HEK293T (cell line): ENCODE data around the gene ZNF148.

Experiments
- CTCF ChIA-PET: fragments of 350-600 bp; formaldehyde crosslinking; extraction: SDS; loops from one replicate; lab custom pipeline; 2021; ENCODE audit warnings: antibody characterized with exemption, inconsistent platforms; lab: Yijun Ruan, JAX
- POLR2A ChIA-PET: fragments of 350-600 bp; formaldehyde crosslinking; extraction: SDS; loops from one replicate; lab custom pipeline; 2020; ENCODE audit warnings: antibody characterized with exemption, inconsistent platforms; lab: Yijun Ruan, JAX
- DNase-seq: peaks from one replicate; pipeline ENCODE4 v3.0.0; 2012; ENCODE audit warnings: mixed read lengths; ENCODE audit errors: extremely low spot score
- ARNT ChIP-seq: fragments of 450-650 bp; IDR thresholded peaks from 2 replicates; pipeline ENCODE4 v1.6.1; 2017; ENCODE audit warnings: mild to moderate bottlenecking
- BHLHE40 ChIP-seq: fragments of 450-650 bp; IDR thresholded peaks from 2 replicates; pipeline ENCODE4 v1.6.1; 2016; ENCODE audit warnings: mild to moderate bottlenecking, moderate library complexity, borderline replicate concordance
- CTBP1 ChIP-seq: fragments of 450-650 bp; IDR thresholded peaks from 2 replicates; pipeline ENCODE4 v1.6.1; 2016; ENCODE audit warnings: borderline replicate concordance
- ELF4 ChIP-seq: fragments of 450-650 bp; IDR thresholded peaks from 2 replicates; pipeline ENCODE4 v1.6.1; 2017; ENCODE audit warnings: antibody characterized with exemption
- FOXA1 ChIP-seq: fragments of 450-650 bp; IDR thresholded peaks from 2 replicates; pipeline ENCODE4 v1.6.1; 2016; ENCODE audit warnings: mild to moderate bottlenecking
- FOXK2 ChIP-seq: fragments of 450-650 bp; IDR thresholded peaks from 2 replicates; pipeline ENCODE4 v1.6.1; 2016; ENCODE audit warnings: mild to moderate bottlenecking
- FOXM1 ChIP-seq: fragments of 450-650 bp; IDR thresholded peaks from 2 replicates; pipeline ENCODE4 v1.6.1; 2017; ENCODE audit warnings: mild to moderate bottlenecking, borderline replicate concordance
- HDGF ChIP-seq: fragments of 450-650 bp; IDR thresholded peaks from 2 replicates; pipeline ENCODE4 v1.6.1; 2017; ENCODE audit warnings: antibody characterized with exemption, borderline replicate concordance
- L3MBTL2 ChIP-seq: fragments of 450-650 bp; conservative IDR thresholded peaks from 2 replicates; pipeline ENCODE4 v1.6.1; 2016; ENCODE audit warnings: mild to moderate bottlenecking
- LEF1 ChIP-seq: fragments of 450-650 bp; IDR thresholded peaks from 2 replicates; pipeline ENCODE4 v1.6.1; 2017; ENCODE audit warnings: mild to moderate bottlenecking, borderline replicate concordance
- NFRKB ChIP-seq: fragments of 450-650 bp; IDR thresholded peaks from 2 replicates; pipeline ENCODE4 v1.6.1; 2016; ENCODE audit warnings: mild to moderate bottlenecking, moderate library complexity
- PKNOX1 ChIP-seq: fragments of 450-650 bp; IDR thresholded peaks from 2 replicates; pipeline ENCODE4 v1.6.1; 2016
- SP1 ChIP-seq: fragments of 450-650 bp; IDR thresholded peaks from 2 replicates; pipeline ENCODE4 v1.6.1; 2017
- SUZ12 ChIP-seq: fragments of 450-650 bp; IDR thresholded peaks from 2 replicates; pipeline ENCODE4 v1.6.1; 2016; ENCODE audit warnings: mild to moderate bottlenecking
- TARDBP ChIP-seq: fragments of 450-650 bp; IDR thresholded peaks from 2 replicates; pipeline ENCODE4 v1.6.1; 2016
- ZNF384 ChIP-seq: fragments of 450-650 bp; IDR thresholded peaks from 2 replicates; pipeline ENCODE4 v1.6.1; 2016

ZNF148 gene

GRCh38 chr3:125381743-125382142 lies 6.6 kb upstream of the ZNF148 start:
- ChIA-PET CTCF (no interaction called here), POLR2A (no interaction called here)
- TF ChIP-seq FOXA1: no peak
- TF ChIP-seq TARDBP: no peak
- no peak for TF ChIP-seq PKNOX1
- TF ChIP-seq CTBP1: no peak
- TF ChIP-seq ARNT: no peak
- TF ChIP-seq BHLHE40: no peak
- no peak for TF ChIP-seq NFRKB
- DNase-seq: no peak

DNA sequence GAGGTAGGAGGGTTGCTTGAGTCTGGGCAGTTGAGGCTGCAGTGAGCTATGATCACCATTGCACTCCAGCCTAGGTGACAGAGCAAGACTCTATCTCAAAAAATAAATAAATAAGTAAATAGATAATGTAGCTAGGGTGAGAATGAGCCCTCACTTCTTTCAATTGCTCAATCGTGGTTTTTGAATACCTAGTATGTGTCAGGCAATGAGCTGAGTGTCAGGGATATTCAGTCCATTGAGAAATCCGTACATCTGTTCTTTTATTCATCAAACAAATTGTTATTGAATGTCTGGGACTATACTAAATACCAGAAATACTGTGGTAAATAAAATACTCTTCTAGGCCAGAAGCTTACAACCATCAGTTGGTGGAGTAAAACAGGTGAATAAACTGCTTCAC lies 6.2 kb upstream of the ZNF148 start:
- ChIA-PET CTCF (no interaction called here), POLR2A (no interaction called here)
- DNase-seq: no peak
- TF ChIP-seq SP1 (no peak), FOXA1 (no peak), ELF4 (no peak), CTBP1 (no peak), NFRKB (no peak), FOXM1 (no peak), L3MBTL2 (no peak), HDGF (no peak)

DNA sequence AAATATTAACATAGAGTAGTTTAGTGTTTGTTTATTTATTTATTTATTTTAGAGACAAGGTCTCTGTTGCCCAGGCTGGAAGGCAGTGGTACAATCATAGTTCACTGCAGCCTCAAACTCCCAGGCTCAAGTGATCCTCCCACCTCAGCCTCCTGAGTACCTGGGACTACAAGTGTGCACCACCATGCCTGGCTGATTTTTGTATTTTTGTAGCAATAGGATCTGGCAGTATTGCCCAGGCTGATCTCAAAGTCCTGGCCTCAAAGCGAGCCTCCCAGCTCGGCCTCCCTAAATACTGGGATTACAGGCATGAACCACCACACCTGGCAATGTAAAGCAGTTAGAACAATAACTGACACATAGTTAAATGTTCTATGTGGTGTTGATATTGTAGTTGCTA lies 4.4 kb upstream of the ZNF148 start:
- TF ChIP-seq FOXA1 (no peak), ZNF384 (no peak), TARDBP (no peak), BHLHE40 (no peak), L3MBTL2 (no peak), FOXK2 (no peak), ARNT (no peak), HDGF (no peak), PKNOX1 (no peak), ELF4 (no peak), FOXM1 (no peak), LEF1 (no peak), NFRKB (no peak), SUZ12 (no peak), SP1 (no peak), CTBP1 (no peak)
- POLR2A ChIA-PET: no interaction called here
- no peak for DNase-seq
- CTCF ChIA-PET: no interaction called here

- TF ChIP-seq FOXM1 (no peak), LEF1 (no peak), FOXA1 (no peak), SUZ12 (no peak), L3MBTL2 (no peak), NFRKB (no peak), BHLHE40 (no peak), HDGF (no peak), FOXK2 (no peak), CTBP1 (no peak)
- DNase-seq: no peak
- ChIA-PET CTCF (no interaction called here), POLR2A (no interaction called here)
Observed at GRCh38 chr3:125378762-125379161, 3.6 kb upstream of the ZNF148 start.

- CTCF ChIA-PET: no interaction called here
Observed at GRCh38 chr3:125375950-125376679, 990 bp upstream of the ZNF148 start.

More at GRCh38 chr3:125375950-125376679, 990 bp upstream of the ZNF148 start:
- TF ChIP-seq FOXK2 (no peak), FOXM1 (no peak), NFRKB (no peak), PKNOX1 (no peak), FOXA1 (no peak), HDGF (no peak), CTBP1 (no peak), ELF4 (no peak), ARNT (no peak), LEF1 (no peak), L3MBTL2 (no peak), BHLHE40 (no peak), SP1 (no peak), ZNF384 (no peak), SUZ12 (no peak), TARDBP (no peak)
- POLR2A ChIA-PET: interaction anchor here (0.6 to 1.7 kb wide), 2 partner anchors 14 to 18 kb away, joined by 4 read pairs; no protein-coding TSS in a partner anchor
- no peak for DNase-seq
